Left kidney (tissue), 2 donors: ENCODE data around the gene HPCAL1. TPM values are rescaled to one million over a fixed set of nuclear protein-coding genes. Genes with fewer than 3 reads are reported as not detected.
A peak's percentile ranks its signal among the peaks of the same experiment; 100 is the strongest.

Experiments used
- DNase-seq: peaks from one replicate; pipeline ENCODE4 v3.0.0-alpha.2; 2013
- polyA plus RNA-seq: library from polyadenylated mRNA; unstranded; fragments of 120-200 nt; gene quantifications from one replicate; pipeline ENCODE4 v1.2.1, GENCODE V29; 2013; ENCODE audit not compliant: insufficient read length

The HPCAL1 gene
- polyA plus RNA-seq, 1 donor: 22.7 TPM

DNA sequence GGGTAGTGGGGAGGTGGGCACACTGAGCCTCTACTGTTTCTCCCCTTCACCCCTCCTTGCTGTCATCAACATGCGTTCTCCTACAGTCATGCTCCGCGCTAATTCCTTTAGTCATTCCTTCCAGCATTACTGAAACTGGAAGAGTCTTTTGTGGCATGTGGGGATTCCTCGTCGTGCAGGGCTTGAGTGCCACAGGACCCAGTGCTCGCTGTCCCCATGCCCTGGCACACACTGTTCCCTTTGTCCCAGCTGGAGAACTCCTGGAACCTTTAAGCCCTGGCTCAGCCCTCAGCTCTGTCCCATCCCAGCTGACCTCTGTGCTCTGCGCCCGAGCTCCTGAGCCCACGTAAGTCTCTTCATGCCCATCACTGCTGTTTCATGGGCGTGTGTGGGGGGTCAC lies 103.3 kb downstream of the HPCAL1 start:
- DNase-seq: no peak

GRCh38 chr2:10406491-10407188 lies 103.9 kb downstream of the HPCAL1 start:
- DNase-seq: no peak

GRCh38 chr2:10407432-10407831 lies 104.7 kb downstream of the HPCAL1 start:
- DNase-seq: no peak

DNA sequence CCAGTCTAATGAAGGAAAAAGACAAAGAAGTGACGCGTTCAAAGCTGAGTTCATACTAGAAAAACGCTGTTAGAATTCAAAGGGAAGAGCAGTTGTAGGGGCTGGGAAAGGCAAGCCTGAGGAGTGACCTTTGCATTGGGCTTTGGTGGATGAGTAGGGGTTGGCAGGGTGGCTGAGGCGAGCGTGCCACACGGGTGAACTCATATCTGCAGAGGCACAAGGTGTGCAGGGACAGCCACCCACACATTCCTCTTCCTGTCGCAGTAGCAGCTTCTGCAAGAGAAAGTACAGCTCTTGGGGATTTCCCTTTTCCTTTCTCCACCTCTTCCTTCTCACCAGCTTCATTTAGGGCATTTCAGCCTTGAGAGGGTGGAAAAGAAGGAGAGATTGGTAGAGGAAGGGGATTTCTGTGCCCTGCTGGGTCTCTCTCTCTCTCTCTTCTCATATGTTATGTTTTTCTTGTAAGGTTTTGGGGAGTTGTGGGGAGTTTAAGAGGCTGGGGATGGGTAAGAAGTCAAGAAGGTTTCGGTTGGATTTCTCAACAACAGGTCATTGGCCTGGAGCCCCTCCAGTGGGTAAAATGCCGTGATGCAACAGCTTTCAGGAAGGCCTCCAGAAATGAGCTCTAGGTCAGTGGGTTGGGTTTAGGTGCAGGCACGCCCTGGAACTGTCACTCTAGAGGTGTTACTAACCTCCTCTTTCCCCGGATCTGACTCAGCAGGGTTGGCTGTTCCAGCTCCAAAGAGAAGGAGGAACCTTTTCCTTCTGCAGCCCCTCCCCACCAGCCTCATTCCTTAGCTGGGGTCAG lies 105.3 kb downstream of the HPCAL1 start:
- no peak for DNase-seq

- DNase-seq: peak; percentile 83
These were observed 106.2 kb downstream of the HPCAL1 start for GRCh38 chr2:10408649-10409579.

GRCh38 chr2:10410001-10410822 lies 107.5 kb downstream of the HPCAL1 start:
- no peak for DNase-seq

DNA sequence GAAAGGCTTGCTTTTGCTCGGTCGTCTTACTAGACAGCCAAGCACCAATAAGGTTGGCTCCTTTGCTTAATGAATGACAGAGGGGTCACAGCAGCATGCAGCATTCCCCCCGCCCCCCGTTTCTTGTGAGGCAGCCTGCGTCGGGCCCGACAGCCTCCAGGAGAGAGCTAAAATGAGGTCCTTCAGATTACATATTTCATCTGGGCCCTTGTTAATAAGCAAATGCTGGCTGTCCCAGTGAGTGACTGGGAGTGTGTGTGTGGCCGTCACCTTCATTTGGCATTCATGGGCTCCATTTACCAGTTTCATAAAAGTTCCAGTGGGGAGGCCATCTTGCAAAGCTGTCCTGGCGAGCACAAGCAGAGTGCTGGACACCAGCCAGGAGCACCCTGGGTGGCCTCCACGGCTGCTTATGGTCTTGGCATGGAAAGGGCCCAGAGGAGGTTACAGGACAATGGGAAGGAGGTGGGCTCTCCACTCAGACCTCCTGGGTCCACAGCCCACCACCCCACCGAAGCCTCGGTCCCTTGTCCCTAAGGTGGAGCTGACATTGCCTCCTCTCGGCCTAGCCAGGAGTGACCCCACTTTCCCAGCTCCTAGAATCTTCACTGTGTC lies 108.2 kb downstream of the HPCAL1 start:
- no peak for DNase-seq

GRCh38 chr2:10411557-10411956 lies 108.9 kb downstream of the HPCAL1 start:
- DNase-seq: no peak

- DNase-seq: no peak
These were observed 109.7 kb downstream of the HPCAL1 start for GRCh38 chr2:10412380-10412779.

DNA sequence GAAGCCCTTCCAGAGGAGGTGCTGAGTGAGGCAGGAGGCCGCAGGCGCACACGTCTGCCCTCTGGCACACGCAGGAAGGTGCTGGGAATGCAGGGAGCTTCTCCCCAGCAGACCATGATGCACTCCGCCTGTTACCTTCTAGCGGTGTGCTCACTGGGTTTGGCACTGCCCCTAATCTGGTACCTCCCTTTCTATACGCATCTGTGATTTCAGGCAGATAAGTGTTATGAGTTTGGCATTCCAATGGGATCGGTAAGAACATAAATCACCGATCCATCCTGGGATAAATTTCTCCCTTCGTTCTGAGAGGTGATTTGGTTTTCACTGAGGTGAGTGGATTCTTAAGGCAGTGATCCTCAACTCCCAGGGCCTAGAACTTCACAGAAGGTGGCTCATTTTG lies 110.8 kb downstream of the HPCAL1 start:
- no peak for DNase-seq

DNA sequence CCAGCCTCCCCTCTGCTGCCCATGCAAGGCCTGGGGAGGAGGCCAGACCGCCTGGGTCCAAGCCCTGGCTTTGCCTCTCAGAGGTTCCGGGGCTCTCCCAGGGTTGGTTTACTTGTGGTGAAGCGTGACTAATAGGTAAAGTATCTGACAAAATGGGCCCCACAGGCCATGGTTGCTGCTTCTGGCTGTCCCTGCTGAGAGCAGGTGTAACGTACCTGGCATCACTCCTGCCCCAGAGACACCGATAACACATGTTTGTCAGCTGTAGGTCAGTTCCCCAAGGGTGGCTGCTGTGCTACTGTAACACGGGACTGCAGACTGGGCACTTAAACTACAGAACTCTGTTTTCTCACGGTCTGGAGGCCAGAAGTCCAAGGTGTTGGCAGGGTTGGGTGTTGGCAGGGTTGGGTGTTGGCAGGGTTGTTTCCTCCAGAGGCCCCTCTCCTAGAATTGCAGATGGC lies 111.3 kb downstream of the HPCAL1 start:
- no peak for DNase-seq

DNA sequence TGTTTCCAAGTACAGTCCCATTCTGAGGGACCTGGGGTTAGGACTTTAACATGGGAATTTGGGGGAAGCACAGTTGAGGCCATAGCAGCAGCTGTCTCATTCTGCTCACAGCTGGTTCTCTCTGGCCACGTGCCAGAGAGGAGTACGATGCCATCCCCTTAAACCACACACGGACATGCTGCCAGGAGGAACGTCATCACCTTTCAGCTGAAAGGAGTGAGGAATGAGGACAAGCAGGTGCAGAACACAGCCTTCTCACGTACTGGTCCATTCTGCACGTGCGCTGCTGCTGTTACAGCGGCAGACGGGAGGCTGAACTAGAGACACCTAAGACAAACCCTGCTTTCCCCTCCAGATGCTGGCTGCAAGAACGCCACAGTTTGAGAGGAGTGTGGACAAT lies 111.9 kb downstream of the HPCAL1 start:
- DNase-seq: no peak

GRCh38 chr2:10415048-10415447 lies 112.3 kb downstream of the HPCAL1 start:
- no peak for DNase-seq

- no peak for DNase-seq
These were observed 112.9 kb downstream of the HPCAL1 start for GRCh38 chr2:10415640-10416039.

DNA sequence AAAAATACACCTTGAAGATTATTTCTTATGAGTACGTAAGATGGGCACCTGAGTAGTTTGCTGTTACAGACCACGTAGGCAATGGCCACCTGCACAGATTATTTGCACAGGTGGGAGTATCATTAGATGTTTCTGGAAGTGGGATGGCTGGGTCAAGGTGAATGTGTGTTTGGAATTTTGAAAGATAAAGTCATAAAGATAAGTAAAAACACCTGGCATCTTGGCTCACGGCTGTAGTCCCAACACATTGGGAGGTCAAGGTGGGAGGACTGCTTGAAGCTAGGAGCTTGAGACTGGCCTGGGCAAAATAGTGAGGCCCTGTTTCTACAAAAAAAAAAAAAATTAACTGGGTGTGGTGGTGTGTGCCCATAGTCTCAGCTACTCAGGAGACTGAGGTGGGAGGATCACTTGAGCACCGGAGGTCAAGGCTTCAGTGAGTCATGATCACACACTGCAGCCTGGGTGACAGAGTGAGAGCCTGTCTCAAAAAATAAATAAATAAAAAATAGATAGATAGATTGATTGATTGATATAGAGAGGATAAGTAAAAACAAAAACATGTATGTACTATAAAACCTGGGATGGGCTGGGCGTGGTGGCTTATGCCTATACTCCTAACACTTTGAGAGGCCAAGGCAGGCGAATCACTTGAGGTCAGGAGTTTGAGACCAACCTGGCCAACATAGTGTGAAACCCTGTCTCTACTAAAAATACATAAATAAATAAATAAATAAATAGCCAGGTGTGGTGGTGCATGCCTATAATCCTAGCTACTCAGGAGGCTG lies 115.0 kb downstream of the HPCAL1 start:
- DNase-seq: no peak

DNA sequence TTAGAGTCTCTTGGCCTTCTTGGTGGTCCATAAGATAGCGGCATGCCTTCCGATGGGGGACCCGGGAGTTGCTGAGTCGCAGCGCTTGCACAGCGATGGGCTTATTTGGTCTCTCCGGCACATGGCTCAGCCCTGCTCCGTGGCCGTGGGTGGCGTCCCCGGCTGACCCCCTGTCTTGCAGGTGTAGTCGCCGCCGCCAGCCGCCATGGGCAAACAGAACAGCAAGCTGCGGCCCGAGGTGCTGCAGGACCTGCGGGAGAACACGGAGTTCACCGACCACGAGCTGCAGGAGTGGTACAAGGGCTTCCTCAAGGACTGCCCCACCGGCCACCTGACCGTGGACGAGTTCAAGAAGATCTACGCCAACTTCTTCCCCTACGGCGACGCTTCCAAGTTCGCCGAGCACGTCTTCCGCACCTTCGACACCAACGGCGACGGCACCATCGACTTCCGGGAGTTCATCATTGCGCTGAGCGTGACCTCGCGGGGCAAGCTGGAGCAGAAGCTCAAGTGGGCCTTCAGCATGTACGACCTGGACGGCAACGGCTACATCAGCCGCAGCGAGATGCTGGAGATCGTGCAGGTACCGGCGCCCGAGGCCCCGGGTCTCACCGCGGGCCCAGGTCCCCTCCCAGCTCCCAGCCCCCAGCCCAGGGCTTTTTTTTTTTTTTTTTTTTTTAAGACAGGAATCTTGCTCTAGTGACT lies 117.0 kb downstream of the HPCAL1 start:
- no peak for DNase-seq

DNA sequence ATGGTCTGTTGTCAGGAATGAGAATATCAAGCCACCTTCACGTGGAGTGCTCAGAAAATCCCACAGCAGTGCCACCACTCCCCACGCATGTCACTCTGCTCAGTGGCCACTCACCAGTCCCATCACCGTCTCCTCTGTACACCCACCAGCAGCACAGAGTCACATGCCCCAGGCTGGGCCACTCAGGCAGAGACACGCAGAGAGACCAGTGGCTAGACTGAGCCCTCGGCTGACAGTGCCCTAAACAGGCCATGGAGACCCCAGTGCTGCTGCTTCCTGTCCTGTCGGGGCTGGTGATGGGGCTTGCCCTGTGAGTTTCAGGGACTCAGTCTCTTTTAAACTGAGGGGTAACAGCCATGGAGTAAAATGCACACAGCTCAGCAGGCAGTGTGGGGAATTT lies 119.5 kb downstream of the HPCAL1 start:
- DNase-seq: no peak

DNA sequence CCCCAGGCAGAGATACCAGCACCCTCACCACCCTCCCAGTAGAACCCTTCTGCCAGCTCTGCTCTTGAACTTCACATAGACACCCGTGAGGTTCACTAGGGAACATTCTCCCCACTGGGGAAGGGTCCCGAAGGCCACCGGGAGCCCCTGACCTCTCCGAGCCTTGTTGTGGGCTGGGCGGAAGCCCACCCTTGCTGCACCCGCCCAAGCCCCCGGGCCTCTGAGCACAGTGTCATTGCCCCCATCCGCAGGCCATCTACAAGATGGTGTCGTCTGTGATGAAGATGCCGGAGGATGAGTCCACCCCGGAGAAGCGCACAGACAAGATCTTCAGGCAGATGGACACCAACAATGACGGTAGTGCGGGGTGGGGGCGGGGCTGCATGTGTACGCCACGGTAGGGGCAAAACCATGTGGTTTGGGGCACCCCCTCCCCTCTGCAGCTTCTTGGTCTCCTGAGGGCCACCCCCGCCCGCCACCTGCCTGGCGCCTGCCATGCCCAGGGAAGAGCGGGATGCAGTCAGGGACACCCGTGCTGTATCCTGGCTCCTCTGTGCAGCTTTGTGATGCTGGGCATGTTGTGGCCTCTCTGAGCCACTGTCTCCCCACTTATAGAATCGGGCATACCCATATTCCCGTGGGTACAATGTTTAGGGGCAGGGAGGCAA lies 120.2 kb downstream of the HPCAL1 start:
- no peak for DNase-seq

- DNase-seq: no peak
These were observed 120.7 kb downstream of the HPCAL1 start for GRCh38 chr2:10423400-10423774.
